SW480 (cell line): ENCODE data around the gene BROX.
"Not testable (repeated sequence)": the region's sequence is repeated elsewhere in the genome, so short reads cannot be mapped to it uniquely, and the experiment has no call there.

Source experiments
- DNase-seq: peaks from one replicate; pipeline ENCODE4 v3.0.0-alpha.2; 2016; ENCODE audit warnings: low spot score

The BROX gene

GRCh38 chr1:222732216-222733159 lies 20.1 kb downstream of the BROX start:
- no peak for DNase-seq

GRCh38 chr1:222734740-222735139 lies 22.4 kb downstream of the BROX start:
- DNase-seq = no peak

GRCh38 chr1:222736470-222736869 lies 24.1 kb downstream of the BROX start:
- no peak for DNase-seq

GRCh38 chr1:222736972-222737371 lies 24.6 kb downstream of the BROX start, which contains the start of gene FAM177B:
Gene FAM177B (plus strand): TSS chr1:222737202. CDS start chr1:222746546, 9,344 bp downstream.
- no peak for DNase-seq

GRCh38 chr1:222739465-222739864 lies 27.1 kb downstream of the BROX start:
- DNase-seq = no peak

- no peak for DNase-seq
Observed at GRCh38 chr1:222739929-222740328, 27.6 kb downstream of the BROX start.

- DNase-seq = not testable (repeated sequence)
Observed at GRCh38 chr1:222741630-222742457, 29.5 kb downstream of the BROX start.

- DNase-seq = no peak
Observed at GRCh38 chr1:222749927-222750326, 37.6 kb downstream of the BROX start.

GRCh38 chr1:222750651-222751050 lies 38.3 kb downstream of the BROX start:
- DNase-seq = no peak

GRCh38 chr1:222751255-222751654 lies 38.9 kb downstream of the BROX start:
- DNase-seq = no peak

- DNase-seq = no peak
Observed at GRCh38 chr1:222754366-222755139, 42.2 kb downstream of the BROX start.

- no peak for DNase-seq
Observed at GRCh38 chr1:222757646-222758268, 45.4 kb downstream of the BROX start.

GRCh38 chr1:222759451-222760035 lies 47.2 kb downstream of the BROX start:
- DNase-seq = no peak

- no peak for DNase-seq
Observed at GRCh38 chr1:222761083-222761482, 48.7 kb downstream of the BROX start.

- DNase-seq = not testable (repeated sequence)
Observed at GRCh38 chr1:222762178-222762577, 49.8 kb downstream of the BROX start.

GRCh38 chr1:222767152-222767571 lies 54.8 kb downstream of the BROX start:
- DNase-seq = no peak

GRCh38 chr1:222768592-222768991 lies 56.2 kb downstream of the BROX start:
- no peak for DNase-seq

- no peak for DNase-seq
Observed at GRCh38 chr1:222769181-222769580, 56.8 kb downstream of the BROX start.

GRCh38 chr1:222769971-222770620 lies 57.7 kb downstream of the BROX start:
- DNase-seq = no peak

- DNase-seq = no peak
Observed at GRCh38 chr1:222772996-222773379, 60.6 kb downstream of the BROX start.

- DNase-seq = no peak
Observed at GRCh38 chr1:222777463-222777862, 65.1 kb downstream of the BROX start.
